Mesendoderm (in vitro differentiated cells): ENCODE data around the gene COX11.

Experiments used
- DNase-seq: peaks from one replicate; pipeline ENCODE4 v3.0.0; 2013
- H2AK5ac ChIP-seq: 2 replicates; pipeline ENCODE4 v1.6.1; 2013; ENCODE audit warnings: low read length, inconsistent platforms
- H2BK120ac ChIP-seq: 2 replicates; pipeline ENCODE4 v1.6.1; 2013; ENCODE audit warnings: low read depth, mild to moderate bottlenecking, low read length, moderate library complexity, mixed read lengths
- H2BK15ac ChIP-seq: replicated peaks from 2 replicates; pipeline ENCODE4 v1.6.1; 2013; ENCODE audit warnings: low read depth, mild to moderate bottlenecking, moderate library complexity
- H2BK5ac ChIP-seq: 2 replicates; pipeline ENCODE4 v1.6.1; 2013; ENCODE audit warnings: low read length, inconsistent platforms
- H3K18ac ChIP-seq: 2 replicates; pipeline ENCODE4 v1.6.1; 2013; ENCODE audit warnings: mild to moderate bottlenecking, low read length, mixed read lengths
- H3K23ac ChIP-seq: one replicate; pipeline ENCODE4 v1.6.1; 2013; ENCODE audit warnings: low read length
- H3K27ac ChIP-seq: 2 replicates; pipeline ENCODE4 v1.5.1; 2013; ENCODE audit warnings: low read depth, mild to moderate bottlenecking, inconsistent platforms, low read length, moderate library complexity
- H3K27me3 ChIP-seq: 2 replicates; pipeline ENCODE4 v1.6.1; 2013; ENCODE audit warnings: low read length, control low read depth, mild to moderate bottlenecking, inconsistent platforms; ENCODE audit not compliant: insufficient read depth, poor library complexity
- H3K36me3 ChIP-seq: 2 replicates; pipeline ENCODE4 v1.6.1; 2013; ENCODE audit warnings: low read length, inconsistent platforms; ENCODE audit not compliant: control insufficient read depth, insufficient read depth
- H3K4ac ChIP-seq: one replicate; pipeline ENCODE4 v1.6.1; 2013; ENCODE audit warnings: low read depth, mild to moderate bottlenecking, low read length, moderate library complexity
- H3K4me1 ChIP-seq: 2 replicates; pipeline ENCODE4 v1.6.1; 2013; ENCODE audit warnings: low read depth, low read length, inconsistent platforms; ENCODE audit not compliant: control insufficient read depth
- H3K4me2 ChIP-seq: 2 replicates; pipeline ENCODE4 v1.6.1; 2013; ENCODE audit warnings: low read length
- H3K4me3 ChIP-seq: 2 replicates; pipeline ENCODE4 v1.5.1; 2013; ENCODE audit warnings: mild to moderate bottlenecking, low read length
- H3K56ac ChIP-seq: one replicate; pipeline ENCODE4 v1.6.1; 2013; ENCODE audit warnings: low read length
- H3K79me1 ChIP-seq: 2 replicates; pipeline ENCODE4 v1.6.1; 2013; ENCODE audit warnings: low read length, inconsistent platforms
- H3K79me2 ChIP-seq: 2 replicates; pipeline ENCODE4 v1.6.1; 2013; ENCODE audit warnings: mild to moderate bottlenecking, low read length; ENCODE audit not compliant: control insufficient read depth, insufficient read depth
- H3K9ac ChIP-seq: 2 replicates; pipeline ENCODE4 v1.6.1; 2013; ENCODE audit warnings: low read length, inconsistent platforms
- H4K5ac ChIP-seq: one replicate; pipeline ENCODE4 v1.6.1; 2013; ENCODE audit warnings: low read length
- H4K8ac ChIP-seq: one replicate; pipeline ENCODE4 v1.6.1; 2013; ENCODE audit warnings: low read depth, mild to moderate bottlenecking, control low read depth, low read length, moderate library complexity
- WGBS: extraction: QIAGEN DNeasy Blood & Tissue Kit; methylation state at CpG from one replicate; pipeline ENCODE4 v1.1.7; 2013; ENCODE audit warnings: low lambda C conversion rate, missing lambda C conversion rate; ENCODE audit not compliant: insufficient coverage; ENCODE audit errors: extremely low coverage; 5-methylcytosine and 5-hydroxymethylcytosine counted together

The COX11 gene

GRCh38 chr17:54971901-54972300 is 3.4 kb upstream of the COX11 start:
- Histone ChIP-seq H3K9ac (no peak overlapping the region), H2BK5ac (no peak overlapping the region), H3K79me1 (peaks cover 21% of the 10 kb centered on the region), H3K4me2 (no peak overlapping the region), H2BK15ac (no peak overlapping the region), H3K56ac (no peak overlapping the region), H4K8ac (no peak overlapping the region), H3K4me3 (no peak overlapping the region), H3K4me1 (peaks cover 3% of the 10 kb centered on the region), H3K23ac (no peak overlapping the region), H3K27ac (no peak overlapping the region), H3K36me3 (no peaks in the 10 kb centered on the region), H2AK5ac (no peak overlapping the region), H4K5ac (no peak overlapping the region), H3K79me2 (peaks cover 22% of the 10 kb centered on the region), H3K18ac (no peak overlapping the region), H3K27me3 (no peaks in the 10 kb centered on the region), H3K4ac (no peak overlapping the region), H2BK120ac (no peak overlapping the region)
- no peak for DNase-seq
- WGBS, result no CpG with 5 or more reads among the region's 3 CpGs

DNA sequence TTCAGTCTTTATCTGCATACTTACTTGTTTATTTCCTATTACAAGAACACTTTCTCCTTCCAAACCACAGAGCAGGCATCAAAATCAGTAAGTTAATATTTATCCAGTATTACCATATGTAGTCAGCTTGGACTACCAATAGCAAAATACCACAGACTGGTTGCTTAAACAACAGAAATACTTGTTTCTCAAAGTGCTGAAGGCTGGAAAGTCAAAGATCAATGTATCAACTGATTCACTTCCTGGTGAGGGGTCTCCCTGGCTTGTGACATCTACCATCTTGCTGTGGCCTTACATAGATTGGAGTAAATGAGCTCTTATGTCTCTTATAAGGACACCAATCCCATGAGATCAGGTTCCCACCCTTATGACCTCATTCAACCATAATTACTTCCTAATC is 2.7 kb upstream of the COX11 start:
- H3K23ac ChIP-seq, result no peak overlapping the region
- H2AK5ac ChIP-seq, result no peak overlapping the region
- H3K56ac ChIP-seq, result no peak overlapping the region

GRCh38 chr17:54969658-54970572 is 1.5 kb upstream of the COX11 start:
- H2BK120ac ChIP-seq, result no peak overlapping the region
- DNase-seq, result no peak
- H3K23ac ChIP-seq, result no peak overlapping the region
- no peak overlapping the region for H2AK5ac ChIP-seq
- H3K9ac ChIP-seq, result peak overlapping the region; percentile 97
- H3K4me1 ChIP-seq, result peaks cover 3% of the 10 kb centered on the region
- peak overlapping the region; percentile 99 for H3K56ac ChIP-seq
- no CpG with 5 or more reads among the region's 7 CpGs for whole genome bisulfite sequencing
- no peak overlapping the region for H3K18ac ChIP-seq
- peaks cover 28% of the 10 kb centered on the region for H3K79me2 ChIP-seq
- no peak overlapping the region for H3K4ac ChIP-seq
- H3K79me1 ChIP-seq, result peaks cover 21% of the 10 kb centered on the region
- peak overlapping the region; percentile 1 for H3K4me2 ChIP-seq
- H3K4me3 ChIP-seq, result no peak overlapping the region
- H2BK15ac ChIP-seq, result no peak overlapping the region
- no peak overlapping the region for H2BK5ac ChIP-seq
- no peaks in the 10 kb centered on the region for H3K27me3 ChIP-seq
- no peak overlapping the region for H3K27ac ChIP-seq
- no peak overlapping the region for H4K5ac ChIP-seq
- no peaks in the 10 kb centered on the region for H3K36me3 ChIP-seq
- no peak overlapping the region for H4K8ac ChIP-seq

More for the DNA sequence above, 2.7 kb upstream of the COX11 start:
- Histone ChIP-seq H3K4ac (no peak overlapping the region), H3K36me3 (no peaks in the 10 kb centered on the region), H3K18ac (no peak overlapping the region), H2BK15ac (no peak overlapping the region), H3K27me3 (no peaks in the 10 kb centered on the region), H2BK5ac (no peak overlapping the region), H3K4me2 (no peak overlapping the region), H3K79me1 (peaks cover 23% of the 10 kb centered on the region), H4K5ac (no peak overlapping the region), H2BK120ac (no peak overlapping the region), H3K27ac (no peak overlapping the region), H3K9ac (no peak overlapping the region), H4K8ac (no peak overlapping the region), H3K4me3 (no peak overlapping the region), H3K79me2 (peaks cover 26% of the 10 kb centered on the region), H3K4me1 (peaks cover 3% of the 10 kb centered on the region)
- DNase-seq, result no peak

GRCh38 chr17:54968988-54969332 is 506 bp upstream of the COX11 start:
- H2AK5ac ChIP-seq, result no peak overlapping the region
- no peak overlapping the region for H2BK15ac ChIP-seq
- H2BK5ac ChIP-seq, result no peak overlapping the region
- no peak overlapping the region for H2BK120ac ChIP-seq
- H3K4me2 ChIP-seq, result peak overlapping the region; percentile 89
- H4K5ac ChIP-seq, result peak overlapping the region; percentile 75
- H3K79me2 ChIP-seq, result peaks cover 28% of the 10 kb centered on the region
- peak overlapping the region; percentile 56 for H3K18ac ChIP-seq
- no peak for DNase-seq
- H3K56ac ChIP-seq, result peak overlapping the region; percentile 99
- H3K27ac ChIP-seq, result no peak overlapping the region
- H3K36me3 ChIP-seq, result no peaks in the 10 kb centered on the region
- peaks cover 3% of the 10 kb centered on the region for H3K4me1 ChIP-seq
- H3K79me1 ChIP-seq, result peaks cover 17% of the 10 kb centered on the region
- no peak overlapping the region for H3K4ac ChIP-seq
- peak overlapping the region; percentile 97 for H3K9ac ChIP-seq
- WGBS, result no CpG with 5 or more reads among the region's 13 CpGs
- H3K4me3 ChIP-seq, result peak overlapping the region; percentile 95
- H3K23ac ChIP-seq, result no peak overlapping the region
- H3K27me3 ChIP-seq, result no peaks in the 10 kb centered on the region
- H4K8ac ChIP-seq, result no peak overlapping the region

- Histone ChIP-seq H3K56ac (peak overlapping the region; percentile 98), H3K4me2 (peak overlapping the region; percentile 31)
Observed at GRCh38 chr17:54967621-54968261, 713 bp downstream of the COX11 start.

More at GRCh38 chr17:54967621-54968261, 713 bp downstream of the COX11 start:
- H3K27me3 ChIP-seq, result no peaks in the 10 kb centered on the region
- H2AK5ac ChIP-seq, result no peak overlapping the region
- peaks cover 14% of the 10 kb centered on the region for H3K79me1 ChIP-seq
- peak overlapping the region; percentile 85 for H3K23ac ChIP-seq
- H3K4me1 ChIP-seq, result peaks cover 3% of the 10 kb centered on the region
- no peak overlapping the region for H2BK120ac ChIP-seq
- no peak overlapping the region for H2BK15ac ChIP-seq
- no peaks in the 10 kb centered on the region for H3K36me3 ChIP-seq
- peak overlapping the region; percentile 75 for H3K18ac ChIP-seq
- no peak overlapping the region for H2BK5ac ChIP-seq
- H3K27ac ChIP-seq, result no peak overlapping the region
- DNase-seq, result peak; percentile 67
- no peak overlapping the region for H4K8ac ChIP-seq
- peak overlapping the region; percentile 68 for H3K4me3 ChIP-seq
- WGBS, result no CpG with 5 or more reads among the region's 21 CpGs
- peak overlapping the region; percentile 93 for H3K9ac ChIP-seq
- no peak overlapping the region for H4K5ac ChIP-seq
- H3K4ac ChIP-seq, result peak overlapping the region; percentile 55
- peaks cover 24% of the 10 kb centered on the region for H3K79me2 ChIP-seq
